ENCODE data around the gene DTNBP1. TPM values are rescaled to one million over a fixed set of nuclear protein-coding genes. Genes with fewer than 3 reads are reported as not detected.

The DTNBP1 gene
- total and polyA plus RNA-seq, 2 of the 13 experiments (the other 11 are each of a cell fraction or from before 2014, with no cell fraction given) = 6.6 to 19.1 TPM

DNA sequence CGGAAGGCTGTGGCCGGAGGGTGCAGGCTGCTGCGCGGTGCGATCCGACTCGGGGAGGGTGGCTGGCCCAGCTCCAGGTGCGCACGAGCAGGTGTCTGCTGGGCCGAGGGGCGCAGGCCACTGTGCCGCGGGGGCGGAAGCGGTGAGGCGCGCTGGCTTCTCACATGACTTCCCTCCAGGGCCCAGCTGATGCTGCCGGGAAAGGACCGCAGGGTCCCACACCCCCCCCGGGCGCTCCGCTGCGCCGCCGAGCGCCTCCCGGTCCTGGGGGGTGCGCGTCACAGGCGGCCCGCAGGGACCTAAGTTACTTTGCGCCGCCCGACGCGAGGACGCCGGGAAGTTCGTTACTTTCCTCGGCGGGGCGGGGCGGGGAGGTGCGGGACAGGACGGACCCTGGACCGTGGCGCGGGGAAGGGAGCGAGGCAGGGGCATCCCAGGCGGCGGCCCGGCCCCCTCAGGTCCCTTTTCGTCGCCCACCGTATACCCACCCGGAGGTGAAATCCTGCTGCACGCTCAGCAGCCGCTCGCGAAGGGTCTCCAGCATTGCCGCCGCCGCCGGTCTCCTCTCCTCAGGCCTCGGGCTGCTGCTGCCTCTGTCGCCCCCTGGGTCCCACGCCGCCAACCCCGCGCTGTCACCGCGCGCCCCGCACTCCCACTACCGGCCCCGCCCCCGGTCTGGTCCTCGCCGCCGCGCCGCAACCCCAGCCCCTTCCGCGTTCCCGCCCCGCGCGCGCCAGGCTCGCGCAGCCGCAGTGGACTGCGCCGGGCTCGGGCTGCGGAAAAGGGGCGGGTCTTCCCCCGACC lies at the start of gene DTNBP1 (continued):
- TF ChIP-seq, protein P1, sequence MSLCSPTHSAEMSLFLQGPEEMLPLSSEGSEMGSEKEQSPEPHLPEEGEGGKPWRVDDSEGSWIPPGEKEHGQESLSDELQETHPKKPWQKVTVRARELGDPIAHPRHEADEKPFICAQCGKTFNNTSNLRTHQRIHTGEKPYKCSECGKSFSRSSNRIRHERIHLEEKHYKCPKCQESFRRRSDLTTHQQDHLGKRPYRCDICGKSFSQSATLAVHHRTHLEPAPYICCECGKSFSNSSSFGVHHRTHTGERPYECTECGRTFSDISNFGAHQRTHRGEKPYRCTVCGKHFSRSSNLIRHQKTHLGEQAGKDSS (CRISPR knock-in tag; IDR thresholded peaks at IDR 0.05; ENCODE audit: borderline replicate concordance, low read depth) = peak; percentile 64; the same call in 1 of the 2 replicates
- TF ChIP-seq MXD3 (CRISPR knock-in tag; IDR thresholded peaks at IDR 0.05) (peak; percentile 78; the same call in 1 of the 2 replicates), ZNF292 (CRISPR knock-in tag; IDR thresholded peaks at IDR 0.05; ENCODE audit: borderline replicate concordance, low read depth) (no peak), ZNF768 (CRISPR knock-in tag; IDR thresholded peaks at IDR 0.05) (peak; percentile 67; the same call in 1 of the 2 replicates), NR2C2 (CRISPR knock-in tag; IDR thresholded peaks at IDR 0.05; ENCODE audit: borderline replicate concordance) (no peak; the same call in 1 of the 2 replicates), ZNF83 (CRISPR knock-in tag; IDR thresholded peaks at IDR 0.05; ENCODE audit: borderline replicate concordance) (0 out of 2 replicates have a peak, but pooled peaks have one; percentile 53), ZNF746 (CRISPR knock-in tag; IDR thresholded peaks at IDR 0.05) (0 out of 2 replicates have a peak, but pooled peaks have one; percentile 15), HOXA5 (CRISPR knock-in tag; IDR thresholded peaks at IDR 0.05) (peak; percentile 78), ZFP37 (CRISPR knock-in tag; IDR thresholded peaks at IDR 0.05; ENCODE audit: borderline replicate concordance) (no peak), ZNF761 (CRISPR knock-in tag; conservative IDR thresholded peaks at IDR 0.05) (peak; percentile 49; the same call in 1 of the 2 replicates), THAP11 (CRISPR knock-in tag; IDR thresholded peaks at IDR 0.05) (peak; percentile 57; the same call in 1 of the 2 replicates), ONECUT2 (CRISPR knock-in tag; IDR thresholded peaks at IDR 0.05) (no peak), ZNF574 (CRISPR knock-in tag; IDR thresholded peaks at IDR 0.05) (peak; percentile 37; the same call in 1 of the 2 replicates), ZIK1 (CRISPR knock-in tag; IDR thresholded peaks at IDR 0.05; ENCODE audit: borderline replicate concordance, low read depth) (no peak; the same call in 1 of the 2 replicates), EEA1 (CRISPR knock-in tag; IDR thresholded peaks at IDR 0.05; ENCODE audit: borderline replicate concordance) (peak; percentile 46)
- TF ChIP-seq, protein P2, sequence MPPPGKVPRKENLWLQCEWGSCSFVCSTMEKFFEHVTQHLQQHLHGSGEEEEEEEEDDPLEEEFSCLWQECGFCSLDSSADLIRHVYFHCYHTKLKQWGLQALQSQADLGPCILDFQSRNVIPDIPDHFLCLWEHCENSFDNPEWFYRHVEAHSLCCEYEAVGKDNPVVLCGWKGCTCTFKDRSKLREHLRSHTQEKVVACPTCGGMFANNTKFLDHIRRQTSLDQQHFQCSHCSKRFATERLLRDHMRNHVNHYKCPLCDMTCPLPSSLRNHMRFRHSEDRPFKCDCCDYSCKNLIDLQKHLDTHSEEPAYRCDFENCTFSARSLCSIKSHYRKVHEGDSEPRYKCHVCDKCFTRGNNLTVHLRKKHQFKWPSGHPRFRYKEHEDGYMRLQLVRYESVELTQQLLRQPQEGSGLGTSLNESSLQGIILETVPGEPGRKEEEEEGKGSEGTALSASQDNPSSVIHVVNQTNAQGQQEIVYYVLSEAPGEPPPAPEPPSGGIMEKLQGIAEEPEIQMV (CRISPR knock-in tag; IDR thresholded peaks at IDR 0.05; ENCODE audit: low read depth) = no peak; the same call in 1 of the 2 replicates
- TF ChIP-seq, protein P3, sequence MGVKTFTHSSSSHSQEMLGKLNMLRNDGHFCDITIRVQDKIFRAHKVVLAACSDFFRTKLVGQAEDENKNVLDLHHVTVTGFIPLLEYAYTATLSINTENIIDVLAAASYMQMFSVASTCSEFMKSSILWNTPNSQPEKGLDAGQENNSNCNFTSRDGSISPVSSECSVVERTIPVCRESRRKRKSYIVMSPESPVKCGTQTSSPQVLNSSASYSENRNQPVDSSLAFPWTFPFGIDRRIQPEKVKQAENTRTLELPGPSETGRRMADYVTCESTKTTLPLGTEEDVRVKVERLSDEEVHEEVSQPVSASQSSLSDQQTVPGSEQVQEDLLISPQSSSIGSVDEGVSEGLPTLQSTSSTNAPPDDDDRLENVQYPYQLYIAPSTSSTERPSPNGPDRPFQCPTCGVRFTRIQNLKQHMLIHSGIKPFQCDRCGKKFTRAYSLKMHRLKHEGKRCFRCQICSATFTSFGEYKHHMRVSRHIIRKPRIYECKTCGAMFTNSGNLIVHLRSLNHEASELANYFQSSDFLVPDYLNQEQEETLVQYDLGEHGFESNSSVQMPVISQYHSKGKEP (CRISPR knock-in tag; IDR thresholded peaks at IDR 0.05) = no peak
- TF ChIP-seq, protein P4, sequence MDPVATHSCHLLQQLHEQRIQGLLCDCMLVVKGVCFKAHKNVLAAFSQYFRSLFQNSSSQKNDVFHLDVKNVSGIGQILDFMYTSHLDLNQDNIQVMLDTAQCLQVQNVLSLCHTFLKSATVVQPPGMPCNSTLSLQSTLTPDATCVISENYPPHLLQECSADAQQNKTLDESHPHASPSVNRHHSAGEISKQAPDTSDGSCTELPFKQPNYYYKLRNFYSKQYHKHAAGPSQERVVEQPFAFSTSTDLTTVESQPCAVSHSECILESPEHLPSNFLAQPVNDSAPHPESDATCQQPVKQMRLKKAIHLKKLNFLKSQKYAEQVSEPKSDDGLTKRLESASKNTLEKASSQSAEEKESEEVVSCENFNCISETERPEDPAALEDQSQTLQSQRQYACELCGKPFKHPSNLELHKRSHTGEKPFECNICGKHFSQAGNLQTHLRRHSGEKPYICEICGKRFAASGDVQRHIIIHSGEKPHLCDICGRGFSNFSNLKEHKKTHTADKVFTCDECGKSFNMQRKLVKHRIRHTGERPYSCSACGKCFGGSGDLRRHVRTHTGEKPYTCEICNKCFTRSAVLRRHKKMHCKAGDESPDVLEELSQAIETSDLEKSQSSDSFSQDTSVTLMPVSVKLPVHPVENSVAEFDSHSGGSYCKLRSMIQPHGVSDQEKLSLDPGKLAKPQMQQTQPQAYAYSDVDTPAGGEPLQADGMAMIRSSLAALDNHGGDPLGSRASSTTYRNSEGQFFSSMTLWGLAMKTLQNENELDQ (CRISPR knock-in tag; IDR thresholded peaks at IDR 0.05; ENCODE audit: borderline replicate concordance) = no peak

Data from HepG2 (cell line).